HG03097 (cell line): ENCODE data around the gene PROKR1.

ENCODE experiments used
- ATAC-seq: cut with Tn5 transposase; IDR thresholded peaks from one replicate; pipeline ENCODE4 v1.9.1; 2021; ENCODE audit not compliant: unreplicated experiment, low FRiP score

Gene PROKR1

GRCh38 chr2:68695971-68696370, 52.6 kb downstream of the PROKR1 start:
- ATAC-seq: no peak

- no peak for ATAC-seq
These were observed 53.2 kb downstream of the PROKR1 start for GRCh38 chr2:68696554-68696953.

- ATAC-seq: no peak
These were observed 55.4 kb downstream of the PROKR1 start for GRCh38 chr2:68698567-68699377.

GRCh38 chr2:68700560-68700959, 57.2 kb downstream of the PROKR1 start:
- no peak for ATAC-seq

GRCh38 chr2:68706637-68707036, 63.3 kb downstream of the PROKR1 start:
- ATAC-seq: no peak
